ENCODE data around the gene SUN5.
"Not testable (repeated sequence)": the region's sequence is repeated elsewhere in the genome, so short reads cannot be mapped to it uniquely, and the experiment has no call there.

The SUN5 gene

DNA sequence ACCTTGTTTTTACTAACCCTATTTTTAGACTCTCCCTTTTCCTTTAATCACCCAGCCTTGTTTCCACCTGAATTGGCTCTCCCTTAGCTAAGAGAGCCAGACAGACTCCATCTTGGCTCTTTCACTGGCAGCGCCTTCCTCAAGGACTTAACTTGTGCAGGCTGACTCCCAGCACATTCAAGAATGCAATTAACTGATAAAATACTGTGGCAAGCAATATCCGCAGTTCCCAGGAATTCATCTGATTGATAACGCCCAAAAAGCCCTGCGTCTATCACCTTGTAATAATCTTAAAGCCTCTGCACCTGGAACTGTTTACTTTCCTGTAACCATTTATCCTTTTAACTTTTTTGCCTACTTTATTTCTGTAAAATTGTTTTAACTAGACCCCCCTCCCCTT, 29.1 kb downstream of the SUN5 start:
- DNase-seq: not testable (repeated sequence)

DNA sequence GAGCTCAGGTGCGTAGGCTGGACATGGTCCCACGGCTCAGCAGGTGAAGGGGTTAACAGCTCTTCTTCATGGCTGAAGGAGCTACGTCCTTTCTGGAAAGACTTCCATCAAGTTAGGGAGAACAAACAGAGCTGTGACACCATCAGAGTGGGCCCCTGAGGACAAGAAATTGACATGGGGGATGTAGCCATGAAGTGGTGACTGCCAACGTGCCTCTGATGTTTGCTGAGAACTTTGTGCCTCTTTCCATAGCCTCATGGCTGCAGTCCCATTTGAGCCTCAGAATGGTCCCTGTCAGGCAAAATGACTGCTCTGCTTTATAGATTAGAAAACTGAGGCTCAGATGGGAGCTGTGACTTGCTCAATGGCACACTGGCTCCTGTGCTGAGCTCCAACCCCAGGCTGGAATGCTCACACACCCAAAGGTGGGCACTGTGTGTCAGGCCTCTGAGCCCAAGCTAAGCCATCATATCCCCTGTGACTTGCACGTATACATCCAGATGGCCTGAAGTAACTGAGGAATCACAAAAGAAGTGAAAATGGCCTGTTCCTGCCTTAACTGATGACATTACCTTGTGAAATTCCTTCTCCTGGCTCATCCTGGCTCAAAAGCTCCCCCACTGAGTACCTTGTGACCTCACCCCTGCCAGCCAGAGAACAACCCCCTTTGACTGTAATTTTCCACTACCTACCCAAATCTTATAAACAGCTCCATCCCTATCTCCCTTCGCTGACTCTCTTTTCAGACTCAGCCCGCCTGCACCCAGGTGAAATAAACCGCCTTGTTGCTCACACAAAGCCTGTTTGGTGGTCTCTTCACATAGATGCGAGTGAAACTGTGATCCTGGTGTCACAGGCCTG, 29.8 kb downstream of the SUN5 start:
- DNase-seq: not testable (repeated sequence)

DNA sequence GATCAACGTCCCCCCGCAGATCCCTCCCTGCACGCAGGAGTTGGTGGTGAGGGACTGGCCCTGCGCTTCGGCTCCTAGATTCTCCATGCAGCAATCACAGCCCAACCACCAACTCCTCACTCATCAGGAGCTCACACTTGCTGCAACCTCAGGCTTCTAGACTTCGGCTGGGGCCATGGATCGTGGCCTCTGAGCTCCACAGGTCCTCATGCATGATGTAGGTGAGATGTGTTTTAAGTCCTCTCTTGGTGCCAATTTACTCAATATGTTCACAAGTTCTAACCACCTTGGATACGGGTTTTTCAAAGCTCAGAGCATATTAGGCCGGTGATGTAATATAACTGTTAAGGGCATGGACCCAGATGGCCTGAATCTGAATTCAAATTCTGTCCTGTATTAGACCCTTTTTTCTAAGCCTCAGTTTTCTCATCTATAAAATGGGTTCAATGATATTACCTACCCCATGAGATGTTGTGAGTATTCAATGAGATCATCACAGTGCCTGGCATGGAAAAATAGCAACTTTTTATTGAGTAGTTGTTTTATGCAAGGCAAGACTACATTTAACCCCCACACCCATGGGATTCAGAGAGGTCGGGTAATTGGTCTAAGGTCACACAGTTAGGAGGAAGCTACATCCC, 31.0 kb downstream of the SUN5 start:
- DNase-seq: no peak

DNA sequence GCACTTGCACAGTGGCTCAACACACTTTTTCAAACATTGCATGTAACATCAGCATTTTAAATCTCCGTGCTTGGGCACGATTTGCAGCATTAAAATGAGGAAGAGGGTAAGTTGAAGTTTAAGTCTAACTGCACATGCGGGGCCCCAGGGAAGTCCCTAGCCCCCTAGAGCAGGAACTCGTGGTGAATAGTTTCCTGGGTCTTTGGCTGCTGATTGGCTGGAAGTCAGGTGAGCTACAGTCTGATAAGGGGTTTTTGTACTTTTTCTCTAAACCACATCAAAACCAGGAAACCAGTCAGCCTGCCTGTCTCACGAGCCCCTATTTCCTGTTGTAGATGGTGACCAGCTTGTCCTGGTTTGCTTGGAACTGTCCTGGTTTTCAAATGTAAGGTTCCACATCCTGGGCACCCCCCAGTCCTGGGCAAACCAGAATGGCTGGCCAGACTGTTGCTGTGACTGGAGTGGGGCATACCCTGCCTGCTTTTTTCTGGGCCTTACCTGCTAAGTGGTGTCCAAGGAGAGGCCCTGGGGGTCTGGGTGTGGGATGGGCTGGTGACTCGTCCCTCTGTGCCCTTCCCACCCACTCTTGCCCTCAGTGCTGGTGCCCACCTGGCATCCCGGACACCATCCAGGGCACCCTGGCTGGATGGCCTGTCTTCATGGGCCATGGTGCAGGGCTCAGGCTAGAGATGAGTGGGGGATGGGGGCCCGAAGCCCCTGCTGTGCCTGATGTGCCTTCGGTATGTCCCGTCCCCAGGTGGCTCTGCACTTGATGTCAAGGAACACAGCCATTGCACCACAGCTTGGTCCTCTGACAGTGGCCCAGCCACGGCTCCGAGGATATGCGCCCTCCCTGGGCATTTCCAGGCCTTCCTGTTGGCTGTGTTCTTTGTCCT, 31.8 kb downstream of the SUN5 start:
- no peak for DNase-seq

DNA sequence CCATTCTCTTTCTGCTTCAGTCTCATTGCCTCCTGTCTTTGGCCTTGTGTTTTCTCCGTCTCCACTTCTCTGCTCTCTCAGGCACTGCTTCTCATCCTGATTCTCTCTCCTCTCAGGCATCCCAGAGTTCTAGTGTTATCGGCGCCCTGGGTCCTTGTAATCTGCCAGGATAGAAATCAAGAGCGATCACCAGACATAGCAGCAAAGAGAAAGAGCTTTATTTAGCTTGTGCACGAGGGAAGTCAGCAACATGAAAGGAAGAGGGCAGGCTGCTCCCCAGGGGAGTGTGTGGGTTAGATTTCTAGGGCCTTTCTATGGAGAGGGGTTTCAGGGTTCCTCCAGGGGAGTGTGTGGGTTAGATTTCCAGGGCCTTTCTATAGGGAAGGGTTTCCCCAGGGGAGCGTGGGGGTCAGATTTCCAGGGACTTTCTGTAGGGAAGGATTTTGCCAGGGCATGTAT, 32.5 kb downstream of the SUN5 start:
- DNase-seq: no peak

DNA sequence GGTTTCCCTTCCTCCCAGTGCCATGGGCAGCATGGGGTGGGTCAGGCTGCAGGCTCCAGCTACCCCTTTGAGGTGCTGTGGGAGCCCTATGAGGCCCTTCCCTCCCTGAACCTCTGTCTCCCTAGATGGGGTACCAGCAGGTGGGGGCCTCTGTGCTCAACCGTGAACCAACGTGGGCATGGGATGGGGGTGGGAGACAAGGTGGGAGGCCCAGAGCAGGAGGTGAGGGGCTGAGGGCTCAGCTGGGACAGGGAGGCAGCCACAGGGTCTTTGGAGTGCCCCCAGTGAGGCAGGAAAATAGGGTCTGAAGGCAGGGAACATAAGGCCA, 33.3 kb downstream of the SUN5 start:
- no peak for DNase-seq

DNA sequence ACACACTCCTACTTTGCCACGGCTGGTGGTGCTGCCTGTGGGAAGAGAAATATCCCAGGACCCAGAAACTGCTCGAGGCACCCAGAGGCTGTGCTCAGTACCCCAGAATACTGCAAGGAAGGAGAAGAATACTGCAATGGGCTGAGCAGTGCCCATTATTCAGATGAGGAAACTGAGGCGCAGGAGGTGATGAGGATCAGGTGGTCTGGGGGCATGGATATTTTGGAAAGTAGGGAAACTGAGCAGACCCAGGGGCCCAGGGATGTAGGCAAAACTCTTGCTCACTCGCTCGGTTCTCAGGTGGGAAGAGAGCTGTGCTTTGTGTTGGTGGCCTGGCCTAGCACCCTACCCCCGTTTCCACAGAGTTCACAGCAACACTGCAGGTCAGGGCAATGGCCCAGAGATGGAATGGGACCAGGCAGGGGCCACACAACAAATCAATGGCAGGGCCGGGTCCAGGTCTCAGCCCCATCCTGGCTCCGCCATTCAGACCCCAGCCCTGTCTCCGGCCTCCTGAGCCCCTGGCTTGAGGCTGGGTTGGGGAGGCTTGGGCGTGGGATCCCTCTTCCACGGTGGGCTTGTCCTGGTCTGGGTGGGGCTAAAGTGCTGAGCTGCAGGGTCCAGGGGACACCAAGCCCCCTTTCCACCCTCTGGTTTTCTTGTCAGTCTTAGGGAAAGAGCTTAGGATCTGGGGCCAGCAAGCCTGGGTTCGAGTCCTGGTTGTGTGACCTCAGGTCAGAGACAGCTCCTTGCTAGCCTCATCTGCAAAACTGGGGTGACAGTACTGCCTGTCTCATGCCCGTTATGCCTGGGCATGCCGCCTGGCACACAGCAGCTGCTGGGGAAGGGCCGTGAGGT, 33.9 kb downstream of the SUN5 start:
- DNase-seq: no peak

DNA sequence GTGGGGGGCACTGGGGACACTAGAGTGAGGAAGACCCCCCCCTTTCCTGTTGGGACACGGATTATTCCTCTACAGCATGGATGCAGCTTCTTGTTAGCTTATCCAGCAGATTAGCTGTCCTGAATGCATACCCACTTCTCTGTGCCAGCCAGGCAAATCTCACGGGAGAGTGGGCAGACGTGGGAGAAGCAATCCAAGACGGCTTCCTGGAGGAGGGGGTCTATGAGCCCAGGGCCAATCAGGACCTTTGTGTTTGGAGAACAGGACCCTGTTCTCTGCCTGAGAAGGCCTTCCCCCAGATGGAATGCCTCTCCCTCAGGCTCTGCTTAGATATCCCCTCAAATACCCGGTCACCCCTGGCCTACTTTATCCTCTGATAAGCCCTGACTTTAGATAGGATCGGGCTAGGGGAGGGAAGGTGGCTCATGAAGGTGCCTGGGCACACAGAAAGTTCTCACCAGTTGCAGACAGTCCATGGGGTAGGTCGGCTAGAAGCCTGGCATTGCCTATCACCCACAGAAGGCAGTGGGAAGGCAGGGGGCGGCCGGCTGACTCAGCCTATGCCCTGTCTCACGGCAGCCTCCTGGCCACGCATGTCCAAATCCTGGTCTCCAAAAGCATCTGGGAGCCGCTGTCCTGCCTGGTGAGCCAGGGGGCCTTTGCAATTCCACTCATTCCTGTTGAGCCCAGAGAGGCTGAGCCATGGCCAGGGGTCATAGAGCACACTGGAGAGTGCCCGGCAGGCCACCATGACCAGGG, 34.7 kb downstream of the SUN5 start:
- no peak for DNase-seq

DNA sequence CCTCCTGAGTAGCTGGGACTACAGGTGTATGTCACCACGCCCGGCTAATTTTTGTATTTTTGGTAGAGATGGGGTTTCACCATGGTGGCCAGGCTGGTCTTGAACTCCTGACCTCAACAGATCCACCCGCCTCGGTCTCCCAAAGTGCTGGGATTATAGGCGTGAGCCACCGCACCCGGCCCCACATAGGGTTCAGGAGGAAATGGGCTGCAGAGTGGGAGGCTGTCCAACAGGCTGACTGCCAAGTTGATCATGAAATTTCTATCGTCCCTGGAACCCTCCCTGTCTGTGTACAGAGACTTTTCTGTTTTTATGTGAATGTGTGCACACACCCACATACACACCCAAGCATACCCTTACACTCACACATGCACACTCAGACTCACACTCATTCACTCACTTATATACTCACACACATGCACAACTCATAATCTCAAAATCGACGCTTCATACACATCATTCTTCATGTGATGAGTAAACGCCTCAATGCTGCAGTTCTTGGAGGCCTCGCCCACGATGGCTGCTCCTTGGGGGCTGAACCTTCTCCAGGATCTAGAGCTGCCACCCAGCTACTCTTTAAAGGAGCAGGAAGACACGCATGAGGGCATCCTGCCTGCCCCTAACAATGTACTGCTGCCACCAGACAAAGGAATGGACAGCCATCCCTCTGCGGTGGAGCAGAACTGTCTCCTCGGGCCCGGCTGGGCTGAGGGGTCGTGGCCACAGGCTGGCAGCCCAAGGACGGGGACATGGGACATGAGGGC, 35.6 kb downstream of the SUN5 start:
- DNase-seq: no peak

DNA sequence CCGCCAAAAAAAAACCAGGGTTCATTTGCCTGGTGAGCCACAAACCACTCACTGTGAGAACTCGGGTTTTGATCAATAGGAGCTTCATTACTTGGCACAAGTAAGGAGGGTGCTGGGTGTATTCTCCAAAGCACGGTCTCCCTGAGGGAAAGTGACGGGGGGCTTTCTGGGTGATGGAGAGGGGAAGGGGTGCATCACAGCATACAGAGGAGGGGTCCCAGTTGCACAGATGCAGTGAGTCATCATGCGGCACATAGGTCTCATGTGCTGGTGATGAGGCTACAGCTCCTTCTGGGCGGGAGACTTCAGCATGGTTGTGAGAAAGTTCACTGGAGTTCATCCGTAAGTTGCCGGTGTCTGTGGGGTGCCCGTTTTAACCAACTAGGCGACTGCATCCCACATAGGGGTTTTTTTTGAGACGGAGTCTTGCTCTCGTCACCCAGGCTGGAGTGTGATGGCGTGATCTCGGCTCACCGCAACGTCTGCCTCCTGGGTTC, 36.2 kb downstream of the SUN5 start:
- DNase-seq: no peak

DNA sequence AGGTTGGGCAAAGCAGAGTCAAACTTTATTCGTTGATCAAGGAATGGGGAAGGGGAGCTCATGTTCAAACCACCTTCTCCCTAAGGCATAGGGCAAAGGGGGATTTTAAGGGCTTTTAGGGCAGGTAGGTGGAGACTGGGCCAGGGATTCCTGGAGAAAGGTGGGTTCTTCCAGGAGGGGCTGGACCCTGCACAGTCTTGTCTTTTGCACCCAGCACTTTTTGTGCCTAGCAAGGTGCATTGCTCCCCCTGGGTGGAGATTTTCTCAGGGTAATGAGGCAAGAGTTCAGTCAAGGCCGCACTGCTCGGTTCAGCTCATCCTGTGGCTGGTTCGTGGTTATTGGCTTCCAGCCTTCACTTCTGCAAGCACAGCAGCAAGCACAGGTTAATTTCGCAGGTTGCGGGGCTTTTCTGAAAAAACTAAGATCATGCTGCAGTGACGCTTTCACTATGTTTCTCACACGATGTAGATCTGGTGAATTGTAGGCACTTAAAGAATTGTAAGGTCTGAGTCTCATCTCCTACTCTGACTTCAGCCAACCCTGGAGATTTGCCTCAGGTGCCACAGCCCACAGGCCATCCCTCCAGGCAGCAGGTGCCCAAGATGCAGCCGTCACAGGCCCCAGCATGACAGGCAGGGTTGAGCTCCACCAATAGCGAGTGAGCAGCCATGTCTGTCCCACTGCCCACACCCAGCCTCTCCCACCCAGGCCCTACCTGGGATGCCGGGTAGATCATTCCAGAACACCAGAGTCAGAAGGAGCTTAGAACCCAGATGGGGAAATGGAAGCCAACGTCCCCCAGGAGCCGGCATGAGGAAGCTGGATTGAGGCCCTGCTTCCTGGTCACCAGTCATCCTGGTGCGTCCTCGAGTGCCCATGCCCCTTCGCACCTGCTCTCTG, 37.1 kb downstream of the SUN5 start:
- DNase-seq: no peak

DNA sequence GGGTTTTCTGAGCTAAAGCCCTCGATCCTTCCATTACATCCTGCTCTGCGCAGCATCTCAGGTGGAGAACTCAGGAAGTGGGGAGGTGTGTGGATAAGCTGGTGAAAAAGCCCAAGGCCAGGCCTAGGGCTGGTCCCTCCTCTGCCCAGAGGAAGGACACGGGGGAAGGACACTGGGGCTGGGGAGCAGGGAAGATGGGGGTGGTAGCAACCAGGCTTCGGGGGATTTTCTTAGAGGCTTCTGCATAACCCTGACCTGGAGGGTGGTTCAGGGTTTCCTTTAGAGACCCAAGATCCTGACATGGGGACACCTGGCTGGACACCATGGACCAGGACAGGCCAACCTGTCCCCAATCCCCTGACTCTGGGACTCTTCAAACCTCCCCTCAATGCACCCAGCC, 37.9 kb downstream of the SUN5 start:
- no peak for DNase-seq

DNA sequence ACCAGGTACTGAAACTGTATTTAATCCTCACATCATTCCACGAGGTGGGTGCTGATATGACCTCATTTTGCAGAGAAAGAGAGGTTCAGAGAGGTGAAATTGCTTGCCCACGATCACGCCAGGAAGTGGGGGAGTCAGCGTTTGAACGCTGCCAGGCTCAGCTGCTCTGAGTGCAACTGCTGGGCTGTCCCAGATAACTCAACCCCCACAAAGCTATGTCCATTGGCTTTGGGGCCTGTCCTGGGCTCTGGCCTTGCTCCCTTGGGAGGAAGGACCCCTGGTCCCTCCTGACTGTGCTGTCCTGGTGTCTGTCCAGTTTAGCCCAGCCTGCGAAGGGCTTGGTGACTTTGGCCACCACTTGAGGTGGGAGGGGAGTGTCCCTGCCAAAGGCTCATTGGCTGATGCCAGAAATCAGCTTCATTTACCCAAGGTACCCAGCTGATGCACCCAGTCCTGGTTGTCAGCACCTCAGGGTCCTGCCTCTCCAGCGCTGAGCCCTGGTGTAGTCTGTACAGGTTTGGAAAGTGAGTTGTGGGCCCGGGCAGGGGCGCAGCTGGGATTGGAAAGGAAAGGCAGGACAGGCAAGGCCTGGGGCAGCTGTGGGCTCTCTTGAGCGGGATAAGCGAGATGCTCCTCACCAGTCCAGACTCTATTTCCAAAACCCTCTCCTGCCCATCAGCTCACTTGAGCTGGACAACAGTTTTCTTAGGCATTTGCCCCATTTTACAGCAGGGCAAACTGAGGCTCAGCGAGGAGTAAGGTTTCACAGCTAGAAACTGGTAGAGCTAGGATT, 38.5 kb downstream of the SUN5 start:
- DNase-seq: no peak

DNA sequence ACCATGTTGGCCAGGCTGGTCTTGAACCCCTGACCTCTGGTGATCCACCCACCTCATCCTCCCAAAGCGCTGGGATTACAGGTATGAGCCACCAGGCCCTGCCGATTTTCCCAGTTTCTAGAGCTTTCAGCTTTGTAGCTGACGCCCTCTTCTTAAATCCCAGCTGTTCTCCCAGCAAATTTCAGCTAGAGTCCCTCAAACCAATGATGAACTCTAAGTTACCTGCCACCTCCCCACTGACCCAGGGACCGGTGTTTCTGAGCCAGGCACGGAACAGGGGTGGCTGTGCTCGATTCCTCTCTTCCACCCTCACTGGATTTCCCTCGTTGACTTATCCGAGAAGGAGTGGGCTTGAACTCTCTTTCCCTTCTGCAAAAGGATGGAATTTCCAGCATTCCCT, 39.1 kb downstream of the SUN5 start:
- no peak for DNase-seq

DNA sequence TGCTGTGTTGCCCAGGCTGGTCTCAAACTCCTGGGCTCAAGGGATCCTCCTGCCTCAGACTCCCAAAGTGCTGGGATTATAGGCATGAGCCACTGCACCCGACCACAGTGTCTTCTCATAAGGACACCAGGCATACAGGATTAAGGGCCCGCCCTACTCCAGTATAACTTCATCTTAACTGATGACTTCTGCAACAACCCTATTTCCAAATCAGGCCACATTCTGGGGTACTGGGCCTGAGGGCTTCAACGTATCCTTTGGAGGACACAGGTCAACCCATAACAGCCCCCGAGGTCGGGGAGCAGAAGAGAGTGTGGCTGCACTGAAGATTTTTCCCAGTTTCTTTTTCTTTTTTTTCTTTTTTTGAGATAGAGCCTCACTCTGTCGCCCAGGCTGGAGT, 39.7 kb downstream of the SUN5 start:
- DNase-seq: no peak

DNA sequence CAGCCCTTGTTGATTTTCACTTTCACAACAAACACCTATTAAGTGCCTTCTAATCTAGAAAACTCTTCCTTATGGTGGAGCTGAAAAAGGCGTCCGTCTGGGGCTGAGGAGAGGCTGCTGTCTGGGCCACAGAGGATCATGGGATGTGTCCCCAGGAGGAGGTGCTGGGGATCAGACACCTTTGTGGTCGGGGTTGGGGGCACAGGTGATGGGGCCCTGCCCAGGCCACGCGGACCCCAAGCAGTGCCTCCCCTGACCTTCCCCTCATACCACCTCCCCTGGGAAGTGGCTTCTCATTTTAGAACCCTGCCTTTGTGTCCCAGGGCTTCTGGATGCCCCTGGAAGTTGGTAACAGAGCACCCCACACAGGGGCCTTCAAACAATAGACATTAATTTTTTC, 41.1 kb downstream of the SUN5 start:
- no peak for DNase-seq

DNA sequence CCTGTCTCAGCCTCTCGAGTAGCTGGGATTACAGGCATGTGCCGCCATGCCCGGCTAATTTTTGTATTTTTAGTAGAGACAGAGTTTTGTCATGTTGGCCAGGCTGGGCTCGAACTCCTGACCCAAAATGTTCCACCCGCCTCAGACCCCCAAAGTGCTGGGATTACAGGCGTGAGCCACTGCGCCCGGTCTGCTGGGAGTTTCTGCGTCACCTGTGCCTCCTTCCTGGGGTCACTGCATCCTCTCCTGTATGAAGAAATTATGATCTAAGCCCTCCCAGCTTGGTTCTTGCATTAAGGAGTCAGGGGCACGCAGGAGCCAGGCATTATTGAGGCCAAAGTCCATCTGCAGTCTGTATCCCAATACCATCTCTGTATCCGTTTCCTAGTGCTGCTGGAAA, 41.6 kb downstream of the SUN5 start:
- not testable (repeated sequence) for DNase-seq

DNA sequence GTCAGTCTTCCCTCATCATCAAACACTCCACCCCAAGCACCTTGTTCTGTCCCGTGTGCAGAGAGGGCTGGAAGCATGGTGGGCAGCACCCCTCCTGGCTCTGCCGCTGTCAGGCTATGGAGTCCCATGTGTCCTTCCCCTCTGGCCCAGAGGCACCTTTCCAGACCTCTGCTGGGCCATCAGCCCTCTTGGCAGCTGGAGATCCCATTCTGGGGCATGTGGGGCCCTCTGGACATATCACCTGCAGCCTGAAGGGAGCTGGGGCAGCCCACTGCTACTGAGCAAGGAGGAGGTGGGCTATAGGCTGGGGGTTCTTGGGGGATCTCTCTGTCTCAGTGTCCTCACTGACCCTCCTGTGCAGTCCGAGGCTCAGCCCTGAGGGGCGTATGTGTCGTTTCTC, 42.2 kb downstream of the SUN5 start:
- DNase-seq: no peak

Data from midbrain (tissue), 1 donor.